Adrenal gland (tissue), 12 donors: ENCODE data around the gene RASSF5. TPM values are rescaled to one million over a fixed set of nuclear protein-coding genes. Genes with fewer than 3 reads are reported as not detected.

Source experiments
- DNase-seq, 7 donors: peaks; one replicate each; pipeline ENCODE4 v3.0.0-alpha.2; 2019 to 2020
- H3K27ac ChIP-seq, 5 donors: fragments of 200-600 bp; sonication (generic) in 4 of 5; 1 replicate in 3 of 5; 2 replicates in 2 of 5; pipeline versions ENCODE4 v1.5.1 to v1.8.0; 2016 to 2020; ENCODE audit warnings: mild to moderate bottlenecking in 1 of 5
- H3K27me3 ChIP-seq: fragments of 200-600 bp; 2 replicates; pipeline ENCODE4 v1.8.0; 2021
- H3K36me3 ChIP-seq, 2 donors: fragments of 200-600 bp; replicated peaks in 1 of 2; 1 replicate in 1 of 2; 2 replicates in 1 of 2; pipeline versions ENCODE4 v1.5.1 to v1.8.0; 2018 to 2022
- H3K4me1 ChIP-seq, 2 donors: fragments of 200-600 bp; replicated peaks in 1 of 2; 1 replicate in 1 of 2; 2 replicates in 1 of 2; pipeline versions ENCODE4 v1.5.1 to v1.8.0; 2018 to 2021
- H3K4me3 ChIP-seq, 4 donors: fragments of 200-600 bp; sonication (generic) in 3 of 4; one replicate each; pipeline ENCODE4 v1.5.1; 2016 to 2018
- H3K9me3 ChIP-seq, 3 donors: fragments of 200-600 bp; sonication (generic) in 1 of 3; replicated peaks in 1 of 3; 1 replicate in 2 of 3; 2 replicates in 1 of 3; pipeline versions ENCODE4 v1.5.1 to v1.8.0; 2016 to 2021
- POLR2A ChIP-seq, 2 donors: fragments of 450-650 bp; IDR thresholded peaks; one replicate each; pipeline ENCODE4 v1.6.1; 2017; ENCODE audit warnings: antibody characterized with exemption in 2 of 2, mild to moderate bottlenecking in 2 of 2, moderate library complexity in 1 of 2
- WGBS, 4 donors: extraction: QIAGEN DNeasy Blood & Tissue Kit in 2 of 4; methylation state at CpG; one replicate each; pipeline versions ENCODE4 v1.1.5 to v1.1.7; 2013 to 2017; 5-methylcytosine and 5-hydroxymethylcytosine counted together
- intact Hi-C, 2 donors: fragments of 100-400 bp; cut with DNase I; formaldehyde crosslinking; loops; one replicate each; pipeline versions ENCODE4 v1.14.1 to v1.15.0; 2022 to 2023
- polyA plus RNA-seq, 3 donors: library from polyadenylated mRNA; stranded (reverse); fragments of 200-250 nt in 2 of 3; fragments of 350-450 nt in 1 of 3; fragmentation: Illumina TruSeq in 1 of 3; extraction: RNeasy Lipid Tissue Mini Kit (QIAGEN cat#74804) in 1 of 3; gene quantifications; one replicate each; pipeline ENCODE4 v1.2.3, GENCODE V29; 2013 to 2014
- total RNA-seq, 9 donors: library from RNA; depleted of rRNA in 4 of 9; stranded (reverse); fragments of >200 nt in 4 of 9; fragments of 120-200 nt in 1 of 9; fragmentation: NEBNext Ultra II Directional in 1 of 9; extraction: Animal tissue kit (Norgen Biotek cat#: 25700) in 1 of 9; gene quantifications; one replicate each; pipeline versions ENCODE4 v1.1.0 to v1.2.4, GENCODE V29; 2013 to 2023
- TF ChIP-seq, protein P1 (sequence below), 6 experiments: fragments of 450-650 bp in 4 of 6; fragments of 200-600 bp in 2 of 6; sonication (generic) in 1 of 6; IDR thresholded peaks; 1 replicate in 5 of 6; 2 replicates in 1 of 6; pipeline versions ENCODE4 v1.5.1 to v1.8.0; 2016 to 2021; ENCODE audit warnings: antibody characterized with exemption in 6 of 6, mild to moderate bottlenecking in 2 of 6, moderate library complexity in 1 of 6
- donor health status: healthy with polysubstance abuse.
- donor health status: Bipolar disorder and iron deficiency.
- donor health status: DM: yes; HTN: yes; CAD: no.
- donor health status: DM: no; HTN: no; CAD: no.
- donor health status: DM: no; HTN: no; CAD: no.
- donor health status: DM: yes; HTN: yes; CAD: no.

The RASSF5 gene
- total and polyA plus RNA-seq, 12 donors, result 7.1 to 57.9 (median 27.0) TPM

DNA sequence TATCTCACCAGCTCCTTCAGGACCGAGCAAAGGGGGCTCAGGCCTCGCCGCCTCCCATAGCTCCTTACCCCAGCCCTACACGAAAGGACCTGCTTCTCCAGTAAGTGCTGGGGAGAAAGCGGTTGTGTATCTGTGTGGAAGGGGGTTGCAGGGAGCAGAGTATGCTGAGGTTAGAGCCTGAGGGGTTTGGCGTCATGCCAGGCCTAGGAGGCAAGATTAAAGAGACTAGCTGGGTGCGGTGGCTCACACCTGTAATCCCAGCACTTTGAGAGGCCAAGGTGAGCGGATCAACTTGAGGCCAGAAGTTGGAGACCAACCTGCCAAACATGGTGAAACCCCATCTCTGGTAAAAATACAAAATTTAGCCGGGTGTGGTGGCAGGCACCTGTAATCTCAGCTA lies 14.1 kb upstream of the RASSF5 start:
- no peak overlapping the region for H3K4me3 ChIP-seq
- peaks cover 19 to 34% of the 10 kb centered on the region in 2 donors for H3K4me1 ChIP-seq
- H3K27ac ChIP-seq, result no peak overlapping the region
- intact Hi-C loops, result loop anchor here in 1 of 2 donors (5.0 to 10.0 kb wide), 2 partner anchors 94 to 422 kb away; no protein-coding TSS in a partner anchor
- no peak for DNase-seq
- WGBS, 4 donors, result 84 to 94% (median 91%) methylated on average over 9 of the region's 9 CpGs
- peaks cover 0 to 4% of the 10 kb centered on the region in 2 donors for H3K36me3 ChIP-seq
- no peak for TF ChIP-seq POLR2A (IDR thresholded peaks at IDR 0.05)
- TF ChIP-seq, protein P1, sequence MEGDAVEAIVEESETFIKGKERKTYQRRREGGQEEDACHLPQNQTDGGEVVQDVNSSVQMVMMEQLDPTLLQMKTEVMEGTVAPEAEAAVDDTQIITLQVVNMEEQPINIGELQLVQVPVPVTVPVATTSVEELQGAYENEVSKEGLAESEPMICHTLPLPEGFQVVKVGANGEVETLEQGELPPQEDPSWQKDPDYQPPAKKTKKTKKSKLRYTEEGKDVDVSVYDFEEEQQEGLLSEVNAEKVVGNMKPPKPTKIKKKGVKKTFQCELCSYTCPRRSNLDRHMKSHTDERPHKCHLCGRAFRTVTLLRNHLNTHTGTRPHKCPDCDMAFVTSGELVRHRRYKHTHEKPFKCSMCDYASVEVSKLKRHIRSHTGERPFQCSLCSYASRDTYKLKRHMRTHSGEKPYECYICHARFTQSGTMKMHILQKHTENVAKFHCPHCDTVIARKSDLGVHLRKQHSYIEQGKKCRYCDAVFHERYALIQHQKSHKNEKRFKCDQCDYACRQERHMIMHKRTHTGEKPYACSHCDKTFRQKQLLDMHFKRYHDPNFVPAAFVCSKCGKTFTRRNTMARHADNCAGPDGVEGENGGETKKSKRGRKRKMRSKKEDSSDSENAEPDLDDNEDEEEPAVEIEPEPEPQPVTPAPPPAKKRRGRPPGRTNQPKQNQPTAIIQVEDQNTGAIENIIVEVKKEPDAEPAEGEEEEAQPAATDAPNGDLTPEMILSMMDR (IDR thresholded peaks at IDR 0.05), result no peak
- H3K9me3 ChIP-seq, result no peaks in the 10 kb centered on the region
- H3K27me3 ChIP-seq, result no peaks in the 10 kb centered on the region

DNA sequence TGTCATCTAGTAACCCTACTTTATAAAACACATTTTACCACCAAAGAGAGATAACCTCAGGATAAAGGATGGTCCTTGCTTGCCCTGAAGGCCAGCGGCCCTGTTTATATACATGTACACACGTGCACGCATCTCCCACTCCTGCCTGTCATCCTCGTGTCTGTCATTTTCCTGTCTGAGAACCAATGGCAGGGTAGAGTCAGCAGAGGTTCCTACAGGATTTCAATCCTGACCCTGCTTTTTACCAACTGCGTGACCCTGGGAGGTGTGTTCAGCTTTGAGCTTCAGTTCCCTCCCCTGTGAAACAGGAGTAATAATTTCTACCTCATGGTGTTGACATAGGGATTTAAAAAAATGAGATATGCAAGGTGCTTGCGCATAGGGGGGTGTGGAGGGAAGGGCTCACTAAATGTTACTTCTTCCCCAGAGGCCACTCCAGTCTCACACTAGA lies 12.3 kb upstream of the RASSF5 start:
- H3K9me3 ChIP-seq, result no peaks in the 10 kb centered on the region
- no peaks in the 10 kb centered on the region for H3K27me3 ChIP-seq
- H3K36me3 ChIP-seq, result peaks cover 0 to 4% of the 10 kb centered on the region in 2 donors
- WGBS, 4 donors, result 68 to 78% (median 75%) methylated on average over 6 of the region's 6 CpGs
- H3K4me1 ChIP-seq, result peaks cover 19 to 32% of the 10 kb centered on the region in 2 donors
- intact Hi-C loops, result loop anchor here in 1 of 2 donors (10.0 kb wide), 1 partner anchor 420 kb away; no protein-coding TSS in a partner anchor
- no peak for TF ChIP-seq POLR2A (IDR thresholded peaks at IDR 0.05)
- TF ChIP-seq, protein P1 (IDR thresholded peaks at IDR 0.05), result no peak
- peak overlapping the region in 4 of 5 donors; percentile 1 to 64 (median 31) for H3K27ac ChIP-seq
- no peak overlapping the region for H3K4me3 ChIP-seq
- no peak for DNase-seq

DNA sequence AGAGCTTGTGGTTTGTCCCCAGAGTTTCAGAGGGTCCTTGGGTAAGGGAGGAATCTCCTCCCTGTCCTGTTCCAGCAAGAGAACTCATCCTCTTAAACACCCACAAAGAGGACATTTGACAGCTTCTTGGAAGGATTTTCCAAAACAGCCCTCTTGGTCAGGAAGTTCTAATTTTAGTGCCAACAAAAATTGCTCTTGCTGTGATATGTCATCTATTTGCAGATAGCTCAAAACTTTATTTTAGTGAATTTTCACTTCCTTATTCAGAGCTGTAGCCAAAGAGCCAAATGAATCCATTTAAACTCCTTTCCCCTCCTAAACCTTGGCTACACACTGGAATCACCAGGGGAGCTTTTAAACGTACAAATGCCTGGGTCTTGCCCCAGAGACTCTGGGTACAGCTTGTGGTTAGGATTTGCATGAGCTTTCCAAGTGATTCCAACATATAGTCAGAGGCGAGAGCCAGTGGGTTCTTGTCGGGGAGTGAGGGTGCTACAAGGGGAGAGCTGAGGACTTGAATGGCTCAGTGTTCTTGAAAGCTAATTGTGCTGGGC lies 11.8 kb upstream of the RASSF5 start:
- WGBS, 4 donors, result 52 to 67% (median 57%) methylated on average over 3 of the region's 3 CpGs
- Histone ChIP-seq H3K36me3 (peaks cover 0 to 4% of the 10 kb centered on the region in 2 donors), H3K9me3 (no peaks in the 10 kb centered on the region), H3K27ac (peak overlapping the region; percentile 1 to 64 (median 36)), H3K4me3 (no peak overlapping the region), H3K27me3 (no peaks in the 10 kb centered on the region), H3K4me1 (peaks cover 19 to 29% of the 10 kb centered on the region in 2 donors)
- no peak for TF ChIP-seq POLR2A (IDR thresholded peaks at IDR 0.05)
- TF ChIP-seq, protein P1 (IDR thresholded peaks at IDR 0.05), result no peak
- intact Hi-C loops, result loop anchor here in 1 of 2 donors (10.0 kb wide), 1 partner anchor 419 kb away; no protein-coding TSS in a partner anchor
- DNase-seq, result no peak

DNA sequence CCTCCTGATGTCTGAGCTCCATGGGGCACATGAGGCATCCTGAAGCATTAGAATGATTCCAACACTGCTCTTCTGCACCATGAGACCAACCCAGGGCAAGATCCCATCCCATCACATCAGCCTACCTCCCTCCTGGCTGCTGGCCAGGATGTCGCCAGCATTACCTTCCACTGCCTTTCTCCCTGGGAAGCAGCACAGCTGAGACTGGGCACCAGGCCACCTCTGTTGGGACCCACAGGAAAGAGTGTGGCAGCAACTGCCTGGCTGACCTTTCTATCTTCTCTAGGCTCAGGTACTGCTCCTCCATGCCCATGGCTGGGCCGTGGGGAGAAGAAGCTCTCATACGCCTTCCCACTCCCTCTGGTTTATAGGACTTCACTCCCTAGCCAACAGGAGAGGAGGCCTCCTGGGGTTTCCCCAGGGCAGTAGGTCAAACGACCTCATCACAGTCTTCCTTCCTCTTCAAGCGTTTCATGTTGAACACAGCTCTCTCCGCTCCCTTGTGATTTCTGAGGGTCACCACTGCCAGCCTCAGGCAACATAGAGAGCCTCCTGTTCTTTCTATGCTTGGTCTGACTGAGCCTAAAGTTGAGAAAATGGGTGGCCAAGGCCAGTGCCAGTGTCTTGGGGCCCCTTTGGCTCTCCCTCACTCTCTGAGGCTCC lies 11.1 kb upstream of the RASSF5 start:
- no peak overlapping the region for H3K4me3 ChIP-seq
- intact Hi-C loops, result loop anchor here in 1 of 2 donors (10.0 kb wide), 1 partner anchor 419 kb away; no protein-coding TSS in a partner anchor
- no peaks in the 10 kb centered on the region for H3K27me3 ChIP-seq
- TF ChIP-seq, protein P1 (IDR thresholded peaks at IDR 0.05), result no peak
- TF ChIP-seq POLR2A (IDR thresholded peaks at IDR 0.05), result no peak
- peaks cover 19 to 31% of the 10 kb centered on the region in 2 donors for H3K4me1 ChIP-seq
- peak overlapping the region in 4 of 5 donors; percentile 26 to 64 (median 46) for H3K27ac ChIP-seq
- WGBS, 4 donors, result 30 to 54% (median 42%) methylated on average over 5 to 6 of the region's 6 CpGs
- H3K9me3 ChIP-seq, result no peaks in the 10 kb centered on the region
- peaks cover 0 to 4% of the 10 kb centered on the region in 2 donors for H3K36me3 ChIP-seq
- peak in 5 of 7 donors; percentile 58 to 69 (median 61) for DNase-seq
